Measurements from ENCODE around the gene SRPRA. TPM values are rescaled to one million over a fixed set of nuclear protein-coding genes. Genes with fewer than 3 reads are reported as not detected.

Gene SRPRA
- total and polyA plus RNA-seq, 12 donors: 32.5 to 88.4 (median 75.1) TPM

GRCh38 chr11:126232683-126233082 lies 36.0 kb downstream of the SRPRA start:
- WGBS, 2 donors: 90 to 91% methylated on average over 3 of the region's 3 CpGs
- TF ChIP-seq CTCF (IDR thresholded peaks at IDR 0.05): no peak

DNA sequence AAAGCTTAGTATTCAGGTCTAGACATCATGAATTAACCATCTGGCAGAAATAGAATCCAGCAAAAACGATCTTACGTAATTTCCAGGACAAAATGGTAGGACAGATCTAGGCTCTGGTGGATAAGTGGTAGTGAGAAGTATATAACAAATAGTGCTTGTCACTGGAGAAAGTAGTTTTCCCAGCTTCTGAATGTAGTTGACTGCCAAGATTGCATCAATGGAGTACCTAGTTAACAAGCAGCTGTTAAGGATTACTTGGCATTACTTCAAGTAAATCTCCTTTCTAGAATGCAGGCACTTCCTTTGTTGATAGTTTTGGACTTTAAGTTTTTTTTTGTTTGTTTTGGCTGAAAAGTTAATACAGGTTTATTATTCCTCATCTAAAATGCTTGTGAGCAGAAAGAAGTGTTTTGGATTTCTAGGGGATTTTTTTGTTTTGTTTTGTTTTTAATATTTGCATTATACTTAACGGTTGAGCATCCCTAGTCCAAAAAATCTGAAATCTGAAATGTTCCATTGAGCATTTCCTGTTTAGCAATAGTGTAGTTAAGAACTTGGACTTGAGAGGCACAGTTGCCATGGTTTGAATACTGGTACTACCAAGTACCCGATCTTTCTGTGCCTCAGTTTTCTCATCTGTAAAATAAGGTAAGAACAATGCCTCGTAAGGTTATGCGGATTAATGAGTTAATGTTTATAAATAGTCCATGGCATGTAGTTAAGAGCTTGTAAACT lies 36.8 kb downstream of the SRPRA start:
- Histone ChIP-seq H3K4me1 (peaks cover 0 to 33% (median 29%) of the 10 kb centered on the region in 9 donors), H3K27ac (peak overlapping the region in 3 of 10 donors; percentile 11 to 54 (median 36)), H3K4me3 (no peak overlapping the region), H3K27me3 (no peaks in the 10 kb centered on the region), H3K9me3 (no peaks in the 10 kb centered on the region), H3K36me3 (peaks cover 0 to 41% (median 5%) of the 10 kb centered on the region in 9 donors)
- intact Hi-C loops (cut with DNase I): no loop called here
- 55 to 64% methylated on average over 6 of the region's 6 CpGs for WGBS, 2 donors
- ATAC-seq (peak in 4 of 8 donors; percentile 27 to 72 (median 39)), DNase-seq (no peak)
- no peak for TF ChIP-seq CTCF (IDR thresholded peaks at IDR 0.05)

More at GRCh38 chr11:126232683-126233082, 36.0 kb downstream of the SRPRA start:
- no peak for ATAC-seq
- H3K9me3 ChIP-seq: no peaks in the 10 kb centered on the region
- H3K36me3 ChIP-seq: peaks cover 0 to 45% (median 5%) of the 10 kb centered on the region in 9 donors
- no peaks in the 10 kb centered on the region for H3K27me3 ChIP-seq
- intact Hi-C loops (cut with DNase I): no loop called here
- H3K4me1 ChIP-seq: peaks cover 0 to 33% (median 29%) of the 10 kb centered on the region in 9 donors
- DNase-seq: no peak
- no peak overlapping the region for H3K4me3 ChIP-seq
- peak overlapping the region in 1 of 10 donors; percentile 36 for H3K27ac ChIP-seq

GRCh38 chr11:126229858-126230540 lies 38.7 kb downstream of the SRPRA start:
- intact Hi-C loops (cut with DNase I): no loop called here
- Histone ChIP-seq H3K36me3 (peaks cover 0 to 22% (median 0%) of the 10 kb centered on the region in 9 donors), H3K4me1 (peaks cover 0 to 34% (median 29%) of the 10 kb centered on the region in 9 donors), H3K27me3 (no peaks in the 10 kb centered on the region), H3K4me3 (no peak overlapping the region), H3K9me3 (no peaks in the 10 kb centered on the region), H3K27ac (peak overlapping the region in 2 of 10 donors; percentile 16 to 54)
- TF ChIP-seq CTCF (IDR thresholded peaks at IDR 0.05): no peak
- no peak for ATAC-seq
- DNase-seq: no peak
- 35 to 53% methylated on average over 3 of the region's 3 CpGs for WGBS, 2 donors

DNA sequence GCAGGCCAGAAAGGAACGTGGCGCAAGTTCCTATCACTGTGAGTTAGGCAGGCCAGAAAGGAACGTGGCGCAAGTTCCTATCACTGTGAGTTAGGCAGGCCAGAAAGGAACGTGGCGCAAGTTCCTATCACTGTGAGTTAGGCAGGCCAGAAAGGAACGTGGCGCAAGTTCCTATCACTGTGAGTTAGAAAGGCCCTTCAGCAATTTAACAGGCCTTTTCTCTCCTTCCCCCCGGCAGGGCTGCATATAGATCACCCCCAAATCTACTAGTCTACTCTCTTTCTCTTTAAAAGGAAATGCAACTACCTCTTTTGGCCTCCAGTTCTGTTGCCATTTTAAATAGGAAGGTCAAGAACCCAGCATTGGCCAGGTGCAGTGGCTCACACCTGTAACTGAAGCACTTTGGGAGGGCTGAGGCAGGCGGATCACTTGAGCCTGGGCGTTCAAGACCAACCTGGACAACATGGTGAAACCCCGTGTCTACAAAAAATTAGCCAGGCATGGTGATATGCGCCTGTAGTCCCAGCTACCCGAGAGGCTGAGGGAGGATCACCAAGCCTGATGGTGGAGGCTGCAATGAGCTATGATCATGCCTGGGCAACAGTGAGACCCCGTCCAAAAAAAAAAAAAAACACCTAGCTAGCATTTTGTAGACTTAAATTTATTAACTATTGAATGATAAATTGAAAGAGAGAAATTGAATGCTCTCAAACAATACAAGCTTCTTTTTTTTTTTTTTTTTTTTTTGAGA lies 42.2 kb downstream of the SRPRA start:
- DNase-seq: no peak
- no peaks in the 10 kb centered on the region for H3K9me3 ChIP-seq
- H3K4me1 ChIP-seq: peaks cover 0 to 30% (median 17%) of the 10 kb centered on the region in 9 donors
- no peak overlapping the region for H3K4me3 ChIP-seq
- no peaks in the 10 kb centered on the region for H3K27me3 ChIP-seq
- peak overlapping the region in 5 of 10 donors; percentile 18 to 75 (median 53) for H3K27ac ChIP-seq
- TF ChIP-seq CTCF (IDR thresholded peaks at IDR 0.05): no peak
- intact Hi-C loops (cut with DNase I): no loop called here
- peaks cover 0 to 12% (median 0%) of the 10 kb centered on the region in 9 donors for H3K36me3 ChIP-seq
- 95% methylated on average over 10 to 11 of the region's 15 CpGs for WGBS, 2 donors
- ATAC-seq: peak in 1 of 8 donors; percentile 52
